Measurements from ENCODE around the gene TRABD2B.
A peak's percentile ranks its signal among the peaks of the same experiment; 100 is the strongest.

TRABD2B gene

GRCh38 chr1:47786316-47786715 is 210.9 kb downstream of the TRABD2B start:
- H3K4me3 ChIP-seq (ENCODE audit: control insufficient read depth, low read depth, low read length): no peak overlapping the region
- TF ChIP-seq CTCF (conservative IDR thresholded peaks at IDR 0.05; ENCODE audit: control insufficient read depth, insufficient read depth, low read depth, low read length): no peak
- no peak for DNase-seq (ENCODE audit: low read depth)

GRCh38 chr1:47785561-47786271 is 211.5 kb downstream of the TRABD2B start:
- no peak for DNase-seq (ENCODE audit: low read depth)
- TF ChIP-seq CTCF (conservative IDR thresholded peaks at IDR 0.05; ENCODE audit: control insufficient read depth, insufficient read depth, low read depth, low read length): peak; percentile 17
- no peak overlapping the region for H3K4me3 ChIP-seq (ENCODE audit: control insufficient read depth, low read depth, low read length)

- no peak for TF ChIP-seq CTCF (conservative IDR thresholded peaks at IDR 0.05; ENCODE audit: control insufficient read depth, insufficient read depth, low read depth, low read length)
- no peak for DNase-seq (ENCODE audit: low read depth)
- no peak overlapping the region for H3K4me3 ChIP-seq (ENCODE audit: control insufficient read depth, low read depth, low read length)
These were observed 212.1 kb downstream of the TRABD2B start for GRCh38 chr1:47785118-47785517.

- no peak for TF ChIP-seq CTCF (conservative IDR thresholded peaks at IDR 0.05; ENCODE audit: control insufficient read depth, insufficient read depth, low read depth, low read length)
- no peak overlapping the region for H3K4me3 ChIP-seq (ENCODE audit: control insufficient read depth, low read depth, low read length)
- DNase-seq (ENCODE audit: low read depth): no peak
These were observed 212.7 kb downstream of the TRABD2B start for GRCh38 chr1:47784497-47784822.

GRCh38 chr1:47783638-47784496 is 213.3 kb downstream of the TRABD2B start:
- no peak for TF ChIP-seq CTCF (conservative IDR thresholded peaks at IDR 0.05; ENCODE audit: control insufficient read depth, insufficient read depth, low read depth, low read length)
- no peak for DNase-seq (ENCODE audit: low read depth)
- no peak overlapping the region for H3K4me3 ChIP-seq (ENCODE audit: control insufficient read depth, low read depth, low read length)

GRCh38 chr1:47782414-47783166 is 214.6 kb downstream of the TRABD2B start:
- TF ChIP-seq CTCF (conservative IDR thresholded peaks at IDR 0.05; ENCODE audit: control insufficient read depth, insufficient read depth, low read depth, low read length): no peak
- H3K4me3 ChIP-seq (ENCODE audit: control insufficient read depth, low read depth, low read length): no peak overlapping the region
- peak; percentile 75 for DNase-seq (ENCODE audit: low read depth)
